Measurements from ENCODE around the gene SLC22A23.
"Not testable (repeated sequence)": the region's sequence is repeated elsewhere in the genome, so short reads cannot be mapped to it uniquely, and the experiment has no call there.

Gene SLC22A23

DNA sequence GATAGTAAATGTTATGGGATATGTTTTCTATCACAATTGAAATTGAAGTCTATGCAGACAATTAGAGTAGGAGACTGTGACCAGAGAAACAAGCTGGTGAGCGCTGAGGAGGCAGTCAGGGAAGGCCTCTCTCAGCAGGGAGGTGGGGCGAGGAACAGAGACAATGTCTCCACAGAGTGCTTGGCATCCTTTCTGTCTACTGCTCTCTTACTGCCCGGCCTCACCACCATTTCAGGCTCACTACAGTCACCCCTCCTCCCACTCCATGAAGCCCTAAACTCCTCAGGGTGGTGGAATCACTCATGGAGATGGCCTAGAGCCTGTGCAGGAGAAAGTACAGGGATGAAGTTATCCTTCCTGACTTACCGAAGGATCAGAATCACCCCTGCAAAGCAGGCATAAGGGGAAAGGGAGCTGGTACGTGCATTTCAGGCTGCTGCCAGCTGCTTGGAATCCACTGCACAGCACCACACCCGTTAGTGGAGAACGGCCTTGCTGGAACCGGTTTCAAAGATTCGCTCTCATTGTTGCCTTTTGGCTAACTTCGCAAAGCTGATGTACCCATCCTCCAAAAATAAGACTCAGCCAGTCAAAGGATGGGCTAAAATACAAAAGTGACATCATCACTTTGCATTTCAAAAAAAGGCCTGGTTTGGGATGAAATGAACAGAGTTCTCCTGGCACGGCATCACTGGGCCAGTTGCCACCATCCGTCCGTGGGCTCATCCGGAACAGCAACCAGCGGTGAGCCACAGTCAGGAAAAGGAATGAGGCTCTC lies 67.3 kb downstream of the SLC22A23 start:
- in situ Hi-C loops (cut with MboI; ENCODE audit: low sequenced_read_pairs) = no loop called here

- in situ Hi-C loops (cut with MboI; ENCODE audit: low sequenced_read_pairs) = no loop called here
Measured at GRCh38 chr6:3388786-3389185, 68.1 kb downstream of the SLC22A23 start.

DNA sequence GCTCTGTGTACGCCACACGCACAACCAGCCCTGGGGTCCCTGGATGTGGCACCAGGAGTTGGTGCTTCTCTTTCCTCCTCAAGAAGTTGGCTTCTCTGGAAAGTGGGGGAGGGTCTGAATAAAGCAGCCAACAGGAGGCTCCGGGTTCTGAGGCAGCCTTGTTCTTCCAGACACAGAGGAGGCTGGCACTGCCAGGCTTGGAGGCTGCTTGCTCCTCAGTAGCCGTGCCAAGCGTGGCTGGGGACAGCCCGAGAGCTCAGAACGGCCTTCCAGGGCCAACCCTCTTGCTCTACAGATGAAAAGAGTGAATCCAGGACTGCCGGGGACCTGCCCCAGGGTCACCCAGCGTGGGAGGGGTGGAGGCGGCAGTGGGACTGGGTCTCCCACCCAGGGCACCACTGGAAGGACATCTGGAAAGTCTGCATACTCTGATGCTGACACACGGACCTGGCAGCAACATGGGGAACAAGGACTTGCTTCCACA lies 70.4 kb downstream of the SLC22A23 start:
- in situ Hi-C loops (cut with MboI; ENCODE audit: low sequenced_read_pairs) = no loop called here

- in situ Hi-C loops (cut with MboI; ENCODE audit: low sequenced_read_pairs) = no loop called here
Measured at GRCh38 chr6:3385660-3386151, 71.1 kb downstream of the SLC22A23 start.

DNA sequence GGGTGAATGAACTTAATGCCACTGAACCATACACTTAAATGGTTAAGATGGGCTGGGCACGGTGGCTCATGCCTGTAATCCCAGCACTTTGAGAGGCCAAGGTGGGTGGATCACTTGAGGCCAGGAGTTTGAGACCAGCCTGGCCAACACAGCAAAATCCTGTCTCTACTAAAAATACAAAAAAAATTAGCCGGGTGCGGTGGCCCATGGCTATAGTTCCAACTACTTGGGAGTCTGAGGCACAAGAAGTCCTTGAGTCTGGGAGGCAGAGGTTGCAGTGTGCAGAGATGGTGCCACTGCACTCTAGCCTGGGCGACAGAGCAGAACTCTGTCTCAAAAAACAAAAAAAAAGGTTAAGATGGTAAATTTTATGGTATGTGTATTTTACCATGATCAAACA lies 71.7 kb downstream of the SLC22A23 start:
- in situ Hi-C loops (cut with MboI; ENCODE audit: low sequenced_read_pairs) = not testable (repeated sequence)

DNA sequence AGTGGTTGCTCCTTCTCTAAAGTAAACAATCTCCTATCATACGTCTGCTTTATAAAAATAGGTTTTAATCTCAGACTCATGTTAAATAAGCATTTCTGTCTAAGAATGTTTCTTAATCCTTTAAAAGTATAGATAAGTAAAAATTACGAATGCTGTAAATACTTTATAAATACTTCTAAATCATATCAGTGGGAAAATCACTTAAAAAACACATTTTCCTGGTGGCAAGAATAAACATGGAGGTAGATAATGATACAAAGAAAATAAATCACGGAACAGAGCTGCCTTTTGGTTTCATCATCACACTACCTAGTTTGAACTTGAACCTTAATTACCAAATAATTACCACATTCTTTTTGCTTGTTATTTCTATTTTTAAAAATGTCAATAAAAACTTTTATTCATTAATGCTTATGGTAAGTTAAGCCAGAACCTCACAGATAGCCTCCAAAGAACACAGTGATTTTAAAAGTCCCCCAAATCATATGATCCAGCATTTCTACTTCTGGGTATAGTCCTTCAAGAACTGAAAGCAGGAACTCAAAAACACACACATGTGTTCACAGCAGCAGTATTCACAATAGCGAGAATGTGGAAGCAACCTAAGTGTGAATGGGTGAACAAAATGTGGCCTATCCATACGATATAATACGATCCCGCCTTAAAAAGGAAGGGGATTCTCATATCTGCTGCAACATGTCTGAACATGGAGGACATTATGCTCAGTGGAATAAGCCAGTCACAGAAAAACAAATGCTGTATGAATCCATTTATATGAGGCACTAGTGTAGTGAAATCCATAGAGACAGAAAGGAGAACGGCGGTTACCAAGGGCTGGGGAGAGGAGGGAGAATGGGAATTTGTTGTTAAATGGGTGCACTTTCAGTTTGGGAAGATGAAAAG lies 72.4 kb downstream of the SLC22A23 start:
- in situ Hi-C loops (cut with MboI; ENCODE audit: low sequenced_read_pairs) = no loop called here

- in situ Hi-C loops (cut with MboI; ENCODE audit: low sequenced_read_pairs) = no loop called here
Measured at GRCh38 chr6:3383525-3383924, 73.3 kb downstream of the SLC22A23 start.

DNA sequence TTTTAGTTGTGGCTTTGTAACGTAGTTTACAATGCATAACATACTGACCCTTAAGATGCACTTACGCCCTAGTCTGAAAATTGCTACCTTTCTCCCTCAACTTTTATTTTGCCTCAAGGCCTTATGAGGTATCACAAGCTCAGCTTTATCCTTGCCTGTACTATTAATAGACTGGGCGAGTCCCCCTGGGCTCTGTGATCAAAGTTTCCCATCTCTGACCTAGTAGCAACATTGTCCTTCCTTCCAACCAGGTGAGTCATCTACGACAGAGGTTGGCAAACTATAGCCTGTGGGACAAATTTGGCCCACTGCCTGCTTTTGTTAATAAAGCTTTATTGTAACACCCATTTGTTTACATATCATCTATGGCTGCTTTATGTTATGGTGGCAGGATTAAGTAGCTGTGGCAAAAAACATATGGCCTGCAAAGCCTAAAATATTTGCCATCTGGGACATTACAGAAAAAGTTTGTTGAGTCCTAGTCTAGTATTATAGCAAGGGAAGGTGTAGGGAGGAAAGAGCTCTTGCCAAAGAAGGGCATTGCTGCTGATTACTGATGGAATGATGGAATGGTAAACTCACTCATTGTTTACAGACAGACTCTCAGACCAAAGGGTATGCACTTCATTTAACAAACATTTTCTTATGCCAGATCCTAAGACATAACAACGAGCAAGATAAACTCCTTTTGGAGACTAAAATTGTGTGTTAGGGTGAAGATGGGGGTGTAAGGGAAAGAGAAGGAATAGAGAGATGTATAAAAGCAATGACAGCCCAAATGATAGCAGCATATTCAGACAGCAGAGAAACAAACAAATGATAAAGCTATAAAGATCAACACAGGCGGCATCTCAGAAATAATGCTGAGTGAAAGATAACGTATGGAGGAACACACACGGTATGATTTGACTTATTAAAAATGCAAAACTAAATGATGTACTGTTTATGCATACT lies 74.2 kb downstream of the SLC22A23 start:
- in situ Hi-C loops (cut with MboI; ENCODE audit: low sequenced_read_pairs) = no loop called here

DNA sequence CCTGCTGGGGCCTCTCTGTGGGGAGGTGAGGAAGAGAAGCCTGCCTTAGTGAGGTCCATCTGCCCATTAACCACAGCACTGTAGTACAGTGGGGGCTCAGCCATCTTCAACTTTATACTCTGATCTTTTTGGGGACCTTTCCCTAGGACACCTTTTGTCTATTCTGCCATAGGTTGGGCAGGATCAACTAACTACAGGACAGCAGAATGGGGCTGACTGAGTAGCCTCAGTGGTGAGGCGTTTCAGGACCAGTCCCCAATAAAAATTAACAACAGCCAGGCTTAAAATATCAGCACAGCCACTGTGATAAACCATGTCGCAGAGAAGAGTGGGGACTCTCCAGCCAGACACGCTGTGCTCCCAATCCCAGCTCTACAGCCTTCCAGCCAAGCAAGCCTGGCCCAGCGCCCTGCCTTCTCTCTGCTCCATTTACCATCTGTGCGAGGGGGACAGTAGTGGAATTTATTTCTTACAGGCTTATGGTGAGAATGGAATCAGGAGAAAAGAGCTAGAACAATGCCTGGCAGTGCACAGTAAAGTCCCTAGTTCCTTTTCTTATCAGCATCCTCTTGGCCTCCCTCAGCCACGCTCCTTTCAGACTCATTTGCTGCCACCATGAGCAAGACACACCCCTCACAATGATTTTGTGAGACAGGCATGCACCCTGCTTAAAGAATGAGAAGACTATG lies 75.5 kb downstream of the SLC22A23 start:
- in situ Hi-C loops (cut with MboI; ENCODE audit: low sequenced_read_pairs) = no loop called here

DNA sequence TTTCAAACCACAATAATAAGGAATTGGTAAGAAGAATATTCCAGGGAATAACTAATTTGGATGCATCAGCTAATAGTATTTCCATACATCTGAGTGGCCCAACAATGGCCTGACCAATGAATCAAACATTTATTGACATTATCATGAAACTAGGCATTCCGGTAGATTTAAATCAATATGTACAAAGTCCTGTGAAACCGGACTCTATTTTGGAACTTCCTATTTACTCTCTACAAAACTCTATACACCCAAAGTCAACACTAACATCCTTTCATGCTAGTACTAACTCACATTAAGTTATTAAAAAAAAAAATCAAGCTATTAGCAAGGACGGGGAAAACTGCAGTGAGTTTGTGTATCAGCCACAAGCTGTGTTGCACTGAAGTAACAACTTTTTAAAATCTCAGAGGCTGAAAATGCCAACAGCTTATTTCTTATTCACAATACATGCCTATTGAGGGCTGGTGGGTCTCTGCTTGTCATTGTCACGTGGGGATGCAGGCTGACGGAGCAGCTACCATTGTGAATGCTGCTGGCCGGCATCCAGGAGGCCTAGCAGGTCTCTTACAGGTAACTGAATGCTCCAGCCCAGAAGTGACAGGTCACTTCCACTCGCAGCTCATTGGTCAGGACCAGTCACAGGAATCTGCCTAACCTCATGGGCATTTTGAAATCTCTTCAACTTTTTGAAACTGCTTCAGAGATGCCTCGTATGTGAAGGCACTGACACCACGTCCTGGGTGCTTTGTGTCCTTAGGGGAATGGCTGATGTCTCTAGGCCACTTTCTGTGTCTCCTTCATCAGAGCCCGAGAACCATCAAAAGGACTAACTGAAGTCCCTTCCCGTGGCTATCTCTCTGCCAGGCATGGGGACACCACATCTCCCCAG lies 76.3 kb downstream of the SLC22A23 start:
- in situ Hi-C loops (cut with MboI; ENCODE audit: low sequenced_read_pairs) = no loop called here

- in situ Hi-C loops (cut with MboI; ENCODE audit: low sequenced_read_pairs) = no loop called here
Measured at GRCh38 chr6:3379482-3380060, 77.3 kb downstream of the SLC22A23 start.

- in situ Hi-C loops (cut with MboI; ENCODE audit: low sequenced_read_pairs) = not testable (repeated sequence)
Measured at GRCh38 chr6:3378808-3379207, 78.0 kb downstream of the SLC22A23 start.

DNA sequence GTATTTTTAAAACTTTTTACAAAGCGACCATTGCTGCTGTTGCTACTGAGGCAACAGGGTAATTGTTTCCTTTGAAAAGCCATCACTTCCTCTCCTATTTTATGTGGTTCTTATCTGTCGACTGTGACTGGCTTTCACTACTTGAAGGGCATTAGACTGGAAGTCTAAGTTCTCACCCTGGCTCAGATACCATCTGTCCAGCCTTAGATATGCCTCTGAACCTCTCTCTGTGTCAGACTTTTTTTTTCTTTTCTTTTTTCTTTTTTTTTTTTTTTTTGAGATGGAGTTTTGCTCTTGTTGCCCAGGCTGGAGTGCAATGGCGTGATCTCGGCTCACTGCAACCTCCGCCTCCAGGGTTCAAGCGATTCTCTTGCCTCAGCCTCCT lies 78.5 kb downstream of the SLC22A23 start:
- in situ Hi-C loops (cut with MboI; ENCODE audit: low sequenced_read_pairs) = not testable (repeated sequence)

DNA sequence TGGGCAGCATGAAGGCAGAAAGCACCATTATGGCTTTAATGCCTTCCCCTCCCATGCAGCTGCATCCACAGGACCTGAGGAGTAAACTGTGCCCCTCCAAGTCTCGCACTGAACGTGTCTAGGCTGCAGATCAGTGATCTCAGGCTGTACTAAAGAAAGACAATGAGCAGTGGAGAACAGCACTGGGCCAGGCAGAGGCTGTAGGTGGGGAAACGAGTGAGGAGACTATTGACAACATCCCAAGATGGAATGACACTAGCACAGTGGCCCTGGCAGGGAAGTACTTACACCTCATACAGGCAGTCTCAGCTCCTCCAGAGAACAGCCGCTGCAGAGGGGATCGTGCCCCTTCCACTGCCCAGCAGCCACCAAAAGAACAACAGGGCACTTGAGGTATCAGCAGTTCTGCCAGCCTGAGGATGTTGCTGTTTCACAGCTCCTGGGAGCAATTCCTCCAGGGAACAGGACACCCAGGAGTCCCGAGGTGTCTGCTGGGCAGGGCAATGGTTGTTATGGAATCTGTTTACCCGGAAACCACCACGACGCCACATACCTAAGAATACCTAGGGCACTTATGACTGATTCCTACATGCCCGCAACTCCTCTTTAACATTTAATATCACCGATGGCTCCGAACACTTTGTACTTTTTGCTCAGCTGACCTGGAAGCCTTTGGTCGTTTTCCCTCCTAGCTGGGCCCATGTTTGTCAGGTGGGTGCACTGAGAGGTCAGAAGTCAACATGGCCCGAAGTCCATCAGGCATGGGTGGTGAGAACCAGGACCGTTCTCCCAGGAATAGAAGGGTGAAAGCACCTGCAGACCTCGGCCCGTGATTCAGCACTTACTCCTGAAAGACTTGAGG lies 79.1 kb downstream of the SLC22A23 start:
- in situ Hi-C loops (cut with MboI; ENCODE audit: low sequenced_read_pairs) = no loop called here

DNA sequence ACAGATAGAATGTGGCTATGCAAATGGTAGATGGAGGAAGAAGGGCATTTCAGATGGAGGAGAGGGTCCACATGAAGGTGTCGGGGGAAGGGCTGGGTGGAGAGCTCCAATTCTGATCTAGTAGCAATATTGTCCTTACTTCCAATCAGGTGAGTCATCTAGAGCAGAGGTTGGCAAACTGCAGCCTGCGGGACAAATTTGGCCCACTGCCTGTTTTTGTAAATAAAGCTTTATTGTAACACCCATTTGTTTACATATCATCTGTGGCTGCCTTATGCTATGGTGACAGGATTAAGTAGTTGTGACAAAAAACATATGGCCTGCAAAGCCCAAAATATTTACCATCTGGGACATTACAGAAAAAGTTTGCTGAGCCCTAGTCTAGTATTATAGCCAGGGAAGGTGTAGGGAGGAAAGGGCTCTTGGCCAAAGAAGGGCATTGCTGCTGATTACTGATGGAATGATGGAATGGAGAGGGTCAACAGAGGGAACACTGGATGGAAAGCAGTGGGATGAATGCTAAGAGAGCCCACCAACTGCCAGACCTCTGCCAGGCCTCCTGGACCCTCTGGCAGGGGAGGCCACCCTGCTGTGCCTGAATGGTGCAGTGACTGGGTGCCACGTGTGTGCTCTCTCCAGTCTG lies 79.8 kb downstream of the SLC22A23 start:
- in situ Hi-C loops (cut with MboI; ENCODE audit: low sequenced_read_pairs) = no loop called here

- in situ Hi-C loops (cut with MboI; ENCODE audit: low sequenced_read_pairs) = no loop called here
Measured at GRCh38 chr6:3376064-3376463, 80.8 kb downstream of the SLC22A23 start.

DNA sequence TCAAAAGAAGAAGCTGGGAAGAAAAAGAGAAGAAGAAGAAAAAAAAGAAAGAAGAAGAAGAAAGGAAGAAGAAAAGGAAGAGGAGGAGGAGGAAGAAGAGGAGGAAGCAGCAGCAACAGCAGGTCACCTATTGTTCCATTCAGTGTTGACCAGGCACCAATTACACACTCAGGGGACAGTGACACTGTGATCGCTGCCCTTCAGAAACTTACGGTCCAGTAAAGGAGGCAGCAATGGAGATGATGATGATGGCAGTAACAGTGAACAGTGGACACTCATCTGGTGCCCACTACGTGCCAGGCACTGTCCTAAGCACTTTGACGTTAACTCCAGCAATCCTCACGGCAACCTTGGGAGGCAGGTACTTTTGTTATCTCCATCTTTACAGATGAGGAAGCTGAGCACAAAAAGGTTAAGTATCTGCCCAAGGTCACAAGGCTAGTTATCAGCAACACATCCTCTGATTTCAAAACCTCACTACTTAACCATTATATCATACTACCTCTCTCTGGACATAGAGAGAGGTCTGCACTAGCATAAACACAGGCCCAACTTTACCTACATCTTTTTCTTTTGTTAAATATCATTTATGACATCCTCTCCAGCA lies 83.2 kb downstream of the SLC22A23 start:
- in situ Hi-C loops (cut with MboI; ENCODE audit: low sequenced_read_pairs) = no loop called here
